Ishikawa (cell line): ENCODE results near the gene PLA2G4F.

Experiments used
- CEBPB ChIP-seq: IDR thresholded peaks from 2 replicates; pipeline ENCODE4 v1.6.1; 2012
- EGR1 ChIP-seq: IDR thresholded peaks from 2 replicates; pipeline ENCODE4 v1.6.1; 2012
- FOXM1 ChIP-seq: IDR thresholded peaks from 2 replicates; pipeline ENCODE4 v1.6.1; 2012; ENCODE audit warnings: low read depth, borderline replicate concordance
- RAD21 ChIP-seq: IDR thresholded peaks from 2 replicates; pipeline ENCODE4 v1.6.1; 2012; ENCODE audit warnings: low read depth
- TAF1 ChIP-seq: IDR thresholded peaks from 2 replicates; pipeline ENCODE4 v1.6.1; 2012; ENCODE audit warnings: low read depth, mild to moderate bottlenecking
- TCF12 ChIP-seq: IDR thresholded peaks from 2 replicates; pipeline ENCODE4 v1.6.1; 2012; ENCODE audit warnings: low read depth
- YY1 ChIP-seq: IDR thresholded peaks from 2 replicates; pipeline ENCODE4 v1.6.1; 2012; ENCODE audit warnings: low read depth
- TF ChIP-seq, protein P1 (sequence below): IDR thresholded peaks from 2 replicates; pipeline ENCODE4 v1.6.1; 2012; ENCODE audit warnings: low read depth, mild to moderate bottlenecking

DNA sequence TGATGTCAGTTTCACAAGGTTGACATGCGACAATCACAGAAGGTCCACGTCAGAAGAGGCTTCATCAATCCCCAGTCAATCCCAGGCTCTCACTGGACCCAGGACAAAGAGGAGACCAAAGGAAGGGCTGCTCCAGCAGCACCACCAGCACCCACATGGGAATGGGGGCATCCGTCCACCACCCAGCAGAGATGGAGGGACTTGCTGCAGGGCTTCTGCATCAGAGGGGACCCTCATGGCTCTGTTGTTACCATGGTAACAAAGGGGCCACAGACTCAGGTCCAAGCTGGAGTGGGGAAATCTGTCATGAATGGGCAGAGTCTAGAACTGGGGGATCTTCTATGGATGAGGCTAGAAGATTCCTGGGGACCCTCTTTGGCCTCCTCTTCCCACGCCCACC lies 13.1 kb downstream of the PLA2G4F start:
- TF ChIP-seq YY1 (no peak), TAF1 (no peak), CEBPB (no peak), TCF12 (no peak), EGR1 (no peak), FOXM1 (no peak), RAD21 (no peak)
- TF ChIP-seq, protein P1, sequence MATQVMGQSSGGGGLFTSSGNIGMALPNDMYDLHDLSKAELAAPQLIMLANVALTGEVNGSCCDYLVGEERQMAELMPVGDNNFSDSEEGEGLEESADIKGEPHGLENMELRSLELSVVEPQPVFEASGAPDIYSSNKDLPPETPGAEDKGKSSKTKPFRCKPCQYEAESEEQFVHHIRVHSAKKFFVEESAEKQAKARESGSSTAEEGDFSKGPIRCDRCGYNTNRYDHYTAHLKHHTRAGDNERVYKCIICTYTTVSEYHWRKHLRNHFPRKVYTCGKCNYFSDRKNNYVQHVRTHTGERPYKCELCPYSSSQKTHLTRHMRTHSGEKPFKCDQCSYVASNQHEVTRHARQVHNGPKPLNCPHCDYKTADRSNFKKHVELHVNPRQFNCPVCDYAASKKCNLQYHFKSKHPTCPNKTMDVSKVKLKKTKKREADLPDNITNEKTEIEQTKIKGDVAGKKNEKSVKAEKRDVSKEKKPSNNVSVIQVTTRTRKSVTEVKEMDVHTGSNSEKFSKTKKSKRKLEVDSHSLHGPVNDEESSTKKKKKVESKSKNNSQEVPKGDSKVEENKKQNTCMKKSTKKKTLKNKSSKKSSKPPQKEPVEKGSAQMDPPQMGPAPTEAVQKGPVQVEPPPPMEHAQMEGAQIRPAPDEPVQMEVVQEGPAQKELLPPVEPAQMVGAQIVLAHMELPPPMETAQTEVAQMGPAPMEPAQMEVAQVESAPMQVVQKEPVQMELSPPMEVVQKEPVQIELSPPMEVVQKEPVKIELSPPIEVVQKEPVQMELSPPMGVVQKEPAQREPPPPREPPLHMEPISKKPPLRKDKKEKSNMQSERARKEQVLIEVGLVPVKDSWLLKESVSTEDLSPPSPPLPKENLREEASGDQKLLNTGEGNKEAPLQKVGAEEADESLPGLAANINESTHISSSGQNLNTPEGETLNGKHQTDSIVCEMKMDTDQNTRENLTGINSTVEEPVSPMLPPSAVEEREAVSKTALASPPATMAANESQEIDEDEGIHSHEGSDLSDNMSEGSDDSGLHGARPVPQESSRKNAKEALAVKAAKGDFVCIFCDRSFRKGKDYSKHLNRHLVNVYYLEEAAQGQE: no peak
